Umbilical cord (tissue), 2 donors: Measurements from ENCODE around the gene IGF2R. TPM values are rescaled to one million over a fixed set of nuclear protein-coding genes. Genes with fewer than 3 reads are reported as not detected.
"Not testable (repeated sequence)": the region's sequence is repeated elsewhere in the genome, so short reads cannot be mapped to it uniquely, and the experiment has no call there.

ENCODE experiments used
- DNase-seq: peaks from one replicate; pipeline ENCODE4 v3.0.0-alpha.2; 2015; ENCODE audit warnings: low spot score
- total RNA-seq: library from RNA; depleted of rRNA; stranded (reverse); fragments of >200 nt; gene quantifications from one replicate; pipeline ENCODE4 v1.2.3, GENCODE V29; 2014; ENCODE audit warnings: low replicate concordance; ENCODE audit not compliant: insufficient read depth

IGF2R gene
- total RNA-seq, 1 donor from 2014 or later = 54.2 TPM

- DNase-seq = no peak
These were observed 27.3 kb downstream of the IGF2R start for GRCh38 chr6:159996087-159996622.

- DNase-seq = no peak
These were observed 28.0 kb downstream of the IGF2R start for GRCh38 chr6:159996626-159997497.

GRCh38 chr6:159997498-159998101, 28.7 kb downstream of the IGF2R start:
- no peak for DNase-seq

GRCh38 chr6:159998538-159998937, 29.7 kb downstream of the IGF2R start:
- no peak for DNase-seq

- DNase-seq = no peak
These were observed 30.4 kb downstream of the IGF2R start for GRCh38 chr6:159999240-159999671.

GRCh38 chr6:160000280-160000704, 31.4 kb downstream of the IGF2R start:
- no peak for DNase-seq

- not testable (repeated sequence) for DNase-seq
These were observed 32.1 kb downstream of the IGF2R start for GRCh38 chr6:160000893-160001427.

- DNase-seq = no peak
These were observed 34.0 kb downstream of the IGF2R start for GRCh38 chr6:160002882-160003281.

GRCh38 chr6:160004018-160004417, 35.1 kb downstream of the IGF2R start:
- DNase-seq = no peak

- no peak for DNase-seq
These were observed 35.7 kb downstream of the IGF2R start for GRCh38 chr6:160004419-160005175.

- no peak for DNase-seq
These were observed 36.3 kb downstream of the IGF2R start for GRCh38 chr6:160005211-160005610.

- peak; percentile 54 for DNase-seq
These were observed 37.1 kb downstream of the IGF2R start for GRCh38 chr6:160005861-160006540.

GRCh38 chr6:160007145-160007544, 38.3 kb downstream of the IGF2R start:
- no peak for DNase-seq

GRCh38 chr6:160007611-160008010, 38.7 kb downstream of the IGF2R start:
- DNase-seq = no peak

- DNase-seq = peak; percentile 24
These were observed 41.2 kb downstream of the IGF2R start for GRCh38 chr6:160010067-160010466.

GRCh38 chr6:160013987-160014868, 45.3 kb downstream of the IGF2R start:
- DNase-seq = no peak

GRCh38 chr6:160014869-160015182, 45.9 kb downstream of the IGF2R start:
- no peak for DNase-seq

- DNase-seq = no peak
These were observed 47.1 kb downstream of the IGF2R start for GRCh38 chr6:160015778-160016684.

GRCh38 chr6:160022101-160022500, 53.2 kb downstream of the IGF2R start:
- no peak for DNase-seq
